ENCODE data around the gene TMEM219. TPM values are rescaled to one million over a fixed set of nuclear protein-coding genes. Genes with fewer than 3 reads are reported as not detected.

The TMEM219 gene
- total and polyA plus RNA-seq, 2 of the 8 experiments (the other 6 are each of a cell fraction or from before 2014, with no cell fraction given): 60.2 to 116 TPM

GRCh38 chr16:30000735-30001631, 39.1 kb downstream of the TMEM219 start:
- H4K5ac ChIP-seq (ENCODE audit: insufficient read length, low read depth, low read length): no peak overlapping the region
- H4K8ac ChIP-seq (ENCODE audit: extremely low read depth, insufficient read depth, low read length): no peak overlapping the region; the same call in 1 of the 2 replicates
- H2BK15ac ChIP-seq (ENCODE audit: low read length): no peak overlapping the region
- no peak overlapping the region for H3K14ac ChIP-seq (ENCODE audit: insufficient read length)
- peaks cover 0 to 10% (median 4%) of the 10 kb centered on the region in 4 experiments; a peak in 6 of 8 replicates for H3K36me3 ChIP-seq (ENCODE audit: control insufficient read depth in 2 of 4, insufficient read depth in 4 of 4, low read length in 3 of 4)
- peaks cover 0 to 7% of the 10 kb centered on the region in 2 experiments; a peak in 1 of 4 replicates for H3K79me2 ChIP-seq (ENCODE audit: control insufficient read depth in 1 of 2, insufficient read depth in 2 of 2, low read length in 2 of 2)
- H2BK12ac ChIP-seq (ENCODE audit: low read depth, low read length): no peak overlapping the region
- no peak overlapping the region for H2BK120ac ChIP-seq (replicated peaks; ENCODE audit: low read depth, low read length)
- H3K4me1 ChIP-seq (replicated peaks in 1 of 4; ENCODE audit: control insufficient read depth in 3 of 4, insufficient read depth in 4 of 4, low read length in 3 of 4): peaks cover 0 to 10% (median 5%) of the 10 kb centered on the region in 4 experiments; a peak in 6 of 7 replicates
- H3K27me3 ChIP-seq (replicated peaks in 1 of 4; ENCODE audit: control insufficient read depth in 3 of 4, extremely low read depth in 1 of 4, insufficient read depth in 3 of 4, low read length in 3 of 4): no peaks in the 10 kb centered on the region
- H3K27ac ChIP-seq (ENCODE audit: low read depth, low read length): no peak overlapping the region
- peaks cover 2 to 7% of the 10 kb centered on the region in 2 experiments for H4K20me1 ChIP-seq (replicated peaks in 1 of 2; ENCODE audit: control insufficient read depth in 1 of 2, insufficient read depth in 2 of 2, low read length in 2 of 2)
- H3K23ac ChIP-seq (ENCODE audit: insufficient read length): no peak overlapping the region
- no peak overlapping the region for H2BK20ac ChIP-seq (ENCODE audit: low read length)
- FAIRE-seq: no peak
- H3K9ac ChIP-seq (replicated peaks in 1 of 4; ENCODE audit: extremely low read depth in 1 of 4, low read depth in 3 of 4, low read length in 3 of 4): no peak overlapping the region
- H3K4ac ChIP-seq (replicated peaks; ENCODE audit: insufficient read length, low read depth, low read length): no peak overlapping the region
- TF ChIP-seq ASH2L (IDR thresholded peaks at IDR 0.05; ENCODE audit: low read length) (no peak), RBBP5 (IDR thresholded peaks at IDR 0.05; ENCODE audit: borderline replicate concordance, low read depth, low read length) (no peak), CTCF (IDR thresholded peaks at IDR 0.05; ENCODE audit: control extremely low read depth in 1 of 3, insufficient read depth in 1 of 3, low read depth in 1 of 3, low read length in 3 of 3) (peak; percentile 55 to 71 (median 59)), RAD21 (IDR thresholded peaks at IDR 0.05 in 1 of 2, conservative IDR thresholded peaks at IDR 0.05 in 1 of 2; ENCODE audit: low read depth in 2 of 2, low read length in 2 of 2) (peak; percentile 39 to 54)
- H2BK5ac ChIP-seq (ENCODE audit: low read depth, low read length): no peak overlapping the region
- H3K4me3 ChIP-seq (ENCODE audit: extremely low read depth in 1 of 4, insufficient read depth in 2 of 4, low read depth in 3 of 4, low read length in 4 of 4): peak overlapping the region in 1 of 4 experiments; percentile 46; a peak in 2 of 8 replicates
- DNase-seq (ENCODE audit: low read depth in 1 of 2, low spot score in 2 of 2): peak in 1 of 2 experiments; percentile 87
- POLR2A ChIA-PET (ENCODE audit: partially characterized antibody): interaction anchor here (0.7 to 3.2 kb wide), 13 partner anchors 8 to 211 kb away, joined by 3 to 10 read pairs (median 3); partner anchors contain the start of genes ASPHD1, C16orf92, KIF22 and TLCD3B
- H3K9me3 ChIP-seq (ENCODE audit: insufficient read depth in 2 of 2, low read depth in 1 of 2, low read length in 1 of 2): no peaks in the 10 kb centered on the region
- H3K18ac ChIP-seq (ENCODE audit: extremely low read depth, low read length): no peak overlapping the region
- 70% methylated on average over 29 of the region's 33 CpGs; no CpG with 5 or more reads in 1 of the 2 experiments for WGBS, 2 experiments (ENCODE audit: extremely low coverage in 1 of 2, insufficient coverage in 1 of 2, insufficient read length in 1 of 2, insufficient replicate concordance in 2 of 2, low coverage in 1 of 2, low lambda C conversion rate in 2 of 2, missing lambda C conversion rate in 1 of 2)
- H3K56ac ChIP-seq (replicated peaks; ENCODE audit: insufficient read length, low read depth, low read length): no peak overlapping the region
- H4K91ac ChIP-seq (replicated peaks; ENCODE audit: insufficient read length, low read length): no peak overlapping the region
- H3K79me1 ChIP-seq (ENCODE audit: low read depth, low read length): peaks cover 3% of the 10 kb centered on the region; the same call in 1 of the 2 replicates
- H2AK5ac ChIP-seq (ENCODE audit: low read depth, low read length): no peak overlapping the region
- H3K23me2 ChIP-seq (ENCODE audit: low read depth, low read length): peaks cover 4% of the 10 kb centered on the region; the same call in 1 of the 2 replicates
- CTCF ChIA-PET (ENCODE audit: partially characterized antibody): interaction anchor here (0.6 to 3.5 kb wide), 13 partner anchors 8 to 354 kb away, joined by 3 to 18 read pairs (median 3); partner anchors contain the start of genes C16orf92 and TLCD3B
- no peak overlapping the region for H2AFZ ChIP-seq (ENCODE audit: low read length)
- H3K4me2 ChIP-seq (ENCODE audit: insufficient read depth in 1 of 2, low read depth in 2 of 2, low read length in 2 of 2): peak overlapping the region in 1 of 2 experiments; percentile 45; a peak in 2 of 4 replicates

All from H1 (cell line).